NT2/D1 (cell line): ENCODE data around the gene PHKB.

Experiments used
- SUZ12 ChIP-seq: IDR thresholded peaks from 2 replicates; pipeline ENCODE4 v1.6.1; 2011; ENCODE audit not compliant: insufficient read length, insufficient read depth; ENCODE audit errors: extremely low read depth
- YY1 ChIP-seq: IDR thresholded peaks from 2 replicates; pipeline ENCODE4 v1.6.1; 2011; ENCODE audit not compliant: insufficient read length, insufficient read depth

- no peak for TF ChIP-seq YY1
- no peak for TF ChIP-seq SUZ12
These were observed 120.0 kb downstream of the PHKB start for GRCh38 chr16:47581114-47581513.
